Measurements from ENCODE around the gene MANEAL. TPM values are rescaled to one million over a fixed set of nuclear protein-coding genes. Genes with fewer than 3 reads are reported as not detected.

MANEAL gene
- total RNA-seq, 2 experiments from 2014 or later: 20.0 to 27.1 TPM

GRCh38 chr1:37748565-37748964 is 45.1 kb upstream of the MANEAL start:
- CTCF ChIA-PET (ENCODE audit: unreplicated experiment): no interaction called here
- Histone ChIP-seq H3K9me3 (ENCODE audit: low read length) (no peaks in the 10 kb centered on the region), H3K9me2 (ENCODE audit: insufficient read depth, low read length) (no peaks in the 10 kb centered on the region), H3K36me3 (ENCODE audit: insufficient read depth, low read length) (no peaks in the 10 kb centered on the region), H3K27ac (ENCODE audit: low read depth, low read length, poor library complexity, severe bottlenecking) (no peak overlapping the region), H2AFZ (ENCODE audit: low read length) (no peak overlapping the region), H3K79me2 (ENCODE audit: insufficient read depth, low read depth, low read length) (no peaks in the 10 kb centered on the region), H3K4me2 (ENCODE audit: low read length) (no peak overlapping the region), H4K20me1 (ENCODE audit: insufficient read depth, low read length) (no peaks in the 10 kb centered on the region), H3K4me3 (ENCODE audit: low read depth, low read length, poor library complexity, severe bottlenecking) (no peak overlapping the region), H3K4me1 (ENCODE audit: insufficient read depth, low read length, poor library complexity, severe bottlenecking) (no peaks in the 10 kb centered on the region)
- DNase-seq (ENCODE audit: low spot score): no peak
- TF ChIP-seq CTCF (conservative IDR thresholded peaks at IDR 0.05; ENCODE audit: low read length) (no peak), EZH2phosphoT487 (IDR thresholded peaks at IDR 0.05; ENCODE audit: borderline replicate concordance, low read depth, low read length) (no peak)
- BruUV-seq (replicated peaks): no TSS peak
- intact Hi-C loops (cut with micrococcal nuclease; ENCODE audit: unreplicated experiment): no loop called here
- POLR2A ChIA-PET: no interaction called here

- H3K4me2 ChIP-seq (ENCODE audit: low read length): no peak overlapping the region
- H3K4me3 ChIP-seq (ENCODE audit: low read depth, low read length, poor library complexity, severe bottlenecking): no peak overlapping the region
- intact Hi-C loops (cut with micrococcal nuclease; ENCODE audit: unreplicated experiment): no loop called here
- ChIA-PET CTCF (ENCODE audit: unreplicated experiment) (no interaction called here), POLR2A (no interaction called here)
- H2AFZ ChIP-seq (ENCODE audit: low read length): no peak overlapping the region
- TF ChIP-seq CTCF (conservative IDR thresholded peaks at IDR 0.05; ENCODE audit: low read length) (no peak), EZH2phosphoT487 (IDR thresholded peaks at IDR 0.05; ENCODE audit: borderline replicate concordance, low read depth, low read length) (no peak)
- H3K4me1 ChIP-seq (ENCODE audit: insufficient read depth, low read length, poor library complexity, severe bottlenecking): no peaks in the 10 kb centered on the region
- no TSS peak for BruUV-seq (replicated peaks)
- no peak for DNase-seq (ENCODE audit: low spot score)
- H3K27ac ChIP-seq (ENCODE audit: low read depth, low read length, poor library complexity, severe bottlenecking): no peak overlapping the region
- H4K20me1 ChIP-seq (ENCODE audit: insufficient read depth, low read length): no peaks in the 10 kb centered on the region
- no peaks in the 10 kb centered on the region for H3K9me3 ChIP-seq (ENCODE audit: low read length)
- no peaks in the 10 kb centered on the region for H3K9me2 ChIP-seq (ENCODE audit: insufficient read depth, low read length)
- H3K36me3 ChIP-seq (ENCODE audit: insufficient read depth, low read length): no peaks in the 10 kb centered on the region
- H3K79me2 ChIP-seq (ENCODE audit: insufficient read depth, low read depth, low read length): no peaks in the 10 kb centered on the region
These were observed 41.4 kb upstream of the MANEAL start for GRCh38 chr1:37752213-37752582.

GRCh38 chr1:37752583-37753471 is 40.8 kb upstream of the MANEAL start:
- no peak for DNase-seq (ENCODE audit: low spot score)
- H3K36me3 ChIP-seq (ENCODE audit: insufficient read depth, low read length): no peaks in the 10 kb centered on the region
- ChIA-PET CTCF (ENCODE audit: unreplicated experiment) (no interaction called here), POLR2A (no interaction called here)
- BruUV-seq (replicated peaks): no TSS peak
- H3K27ac ChIP-seq (ENCODE audit: low read depth, low read length, poor library complexity, severe bottlenecking): no peak overlapping the region
- no peaks in the 10 kb centered on the region for H3K9me2 ChIP-seq (ENCODE audit: insufficient read depth, low read length)
- intact Hi-C loops (cut with micrococcal nuclease; ENCODE audit: unreplicated experiment): no loop called here
- no peak overlapping the region for H3K4me3 ChIP-seq (ENCODE audit: low read depth, low read length, poor library complexity, severe bottlenecking)
- H3K4me1 ChIP-seq (ENCODE audit: insufficient read depth, low read length, poor library complexity, severe bottlenecking): no peaks in the 10 kb centered on the region
- H3K4me2 ChIP-seq (ENCODE audit: low read length): no peak overlapping the region
- no peaks in the 10 kb centered on the region for H3K9me3 ChIP-seq (ENCODE audit: low read length)
- H3K79me2 ChIP-seq (ENCODE audit: insufficient read depth, low read depth, low read length): no peaks in the 10 kb centered on the region
- TF ChIP-seq CTCF (conservative IDR thresholded peaks at IDR 0.05; ENCODE audit: low read length) (no peak), EZH2phosphoT487 (IDR thresholded peaks at IDR 0.05; ENCODE audit: borderline replicate concordance, low read depth, low read length) (no peak)
- no peaks in the 10 kb centered on the region for H4K20me1 ChIP-seq (ENCODE audit: insufficient read depth, low read length)
- H2AFZ ChIP-seq (ENCODE audit: low read length): no peak overlapping the region
